Hepatocyte (in vitro differentiated cells): ENCODE data around the gene VWA2.

ENCODE experiments used
- EZH2 ChIP-seq: fragments of 200-600 bp; sonication (generic); IDR thresholded peaks from 2 replicates; pipeline ENCODE4 v1.6.1; 2016; ENCODE audit warnings: antibody characterized with exemption, mild to moderate bottlenecking, borderline replicate concordance
- EZH2phosphoT487 ChIP-seq: fragments of 200-600 bp; sonication (generic); IDR thresholded peaks from one replicate; pipeline ENCODE4 v1.6.1; 2018; ENCODE audit warnings: antibody characterized with exemption, mild to moderate bottlenecking, low read depth, moderate library complexity; ENCODE audit not compliant: unreplicated experiment, severe bottlenecking
- TF ChIP-seq, protein P1 (sequence below): fragments of 200-600 bp; sonication (generic); IDR thresholded peaks from 2 replicates; pipeline ENCODE4 v1.5.1; 2016; ENCODE audit warnings: antibody characterized with exemption, mild to moderate bottlenecking; ENCODE audit not compliant: poor library complexity

- TF ChIP-seq, protein P1, sequence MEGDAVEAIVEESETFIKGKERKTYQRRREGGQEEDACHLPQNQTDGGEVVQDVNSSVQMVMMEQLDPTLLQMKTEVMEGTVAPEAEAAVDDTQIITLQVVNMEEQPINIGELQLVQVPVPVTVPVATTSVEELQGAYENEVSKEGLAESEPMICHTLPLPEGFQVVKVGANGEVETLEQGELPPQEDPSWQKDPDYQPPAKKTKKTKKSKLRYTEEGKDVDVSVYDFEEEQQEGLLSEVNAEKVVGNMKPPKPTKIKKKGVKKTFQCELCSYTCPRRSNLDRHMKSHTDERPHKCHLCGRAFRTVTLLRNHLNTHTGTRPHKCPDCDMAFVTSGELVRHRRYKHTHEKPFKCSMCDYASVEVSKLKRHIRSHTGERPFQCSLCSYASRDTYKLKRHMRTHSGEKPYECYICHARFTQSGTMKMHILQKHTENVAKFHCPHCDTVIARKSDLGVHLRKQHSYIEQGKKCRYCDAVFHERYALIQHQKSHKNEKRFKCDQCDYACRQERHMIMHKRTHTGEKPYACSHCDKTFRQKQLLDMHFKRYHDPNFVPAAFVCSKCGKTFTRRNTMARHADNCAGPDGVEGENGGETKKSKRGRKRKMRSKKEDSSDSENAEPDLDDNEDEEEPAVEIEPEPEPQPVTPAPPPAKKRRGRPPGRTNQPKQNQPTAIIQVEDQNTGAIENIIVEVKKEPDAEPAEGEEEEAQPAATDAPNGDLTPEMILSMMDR, result no peak
- TF ChIP-seq EZH2phosphoT487 (no peak), EZH2 (no peak)
These were observed 6.2 kb downstream of the VWA2 start for GRCh38 chr10:114245121-114245791.
